GM19395 (cell line): ENCODE results near the gene TMEM94.

Source experiments
- ATAC-seq: cut with Tn5 transposase; IDR thresholded peaks from one replicate; pipeline ENCODE4 v1.9.1; 2021; ENCODE audit warnings: mild to moderate bottlenecking, moderate library complexity; ENCODE audit not compliant: unreplicated experiment

TMEM94 gene

DNA sequence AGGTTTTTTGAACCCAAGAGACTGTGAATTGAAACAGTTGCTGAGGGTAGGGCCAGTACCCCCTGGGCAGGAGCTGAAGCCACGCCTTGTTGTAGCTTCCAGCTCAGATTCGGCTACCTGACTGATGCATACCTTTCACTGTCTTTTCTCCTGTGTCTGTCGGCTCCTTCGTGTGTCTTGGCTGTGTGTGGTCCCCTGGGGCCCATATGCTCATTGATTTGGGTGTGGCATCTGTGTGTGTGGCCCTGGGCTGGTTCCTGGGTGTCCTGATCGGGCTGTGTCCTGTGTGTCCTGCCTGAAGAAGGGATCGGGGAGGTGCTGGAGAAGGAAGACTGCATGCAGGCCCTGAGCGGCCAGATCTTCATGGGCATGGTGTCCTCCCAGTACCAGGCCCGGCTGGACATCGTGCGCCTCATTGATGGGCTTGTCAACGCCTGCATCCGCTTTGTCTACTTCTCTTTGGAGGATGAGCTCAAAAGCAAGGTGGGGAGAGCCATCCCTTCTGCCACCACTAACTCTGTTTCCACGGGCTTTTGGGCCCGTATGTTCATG lies 38.0 kb downstream of the TMEM94 start:
- no peak for ATAC-seq

GRCh38 chr17:75496005-75496404 lies 39.6 kb downstream of the TMEM94 start:
- no peak for ATAC-seq

GRCh38 chr17:75498039-75498725 lies 41.7 kb downstream of the TMEM94 start:
- no peak for ATAC-seq

- ATAC-seq: no peak
Measured at GRCh38 chr17:75498726-75499213, 42.3 kb downstream of the TMEM94 start.

DNA sequence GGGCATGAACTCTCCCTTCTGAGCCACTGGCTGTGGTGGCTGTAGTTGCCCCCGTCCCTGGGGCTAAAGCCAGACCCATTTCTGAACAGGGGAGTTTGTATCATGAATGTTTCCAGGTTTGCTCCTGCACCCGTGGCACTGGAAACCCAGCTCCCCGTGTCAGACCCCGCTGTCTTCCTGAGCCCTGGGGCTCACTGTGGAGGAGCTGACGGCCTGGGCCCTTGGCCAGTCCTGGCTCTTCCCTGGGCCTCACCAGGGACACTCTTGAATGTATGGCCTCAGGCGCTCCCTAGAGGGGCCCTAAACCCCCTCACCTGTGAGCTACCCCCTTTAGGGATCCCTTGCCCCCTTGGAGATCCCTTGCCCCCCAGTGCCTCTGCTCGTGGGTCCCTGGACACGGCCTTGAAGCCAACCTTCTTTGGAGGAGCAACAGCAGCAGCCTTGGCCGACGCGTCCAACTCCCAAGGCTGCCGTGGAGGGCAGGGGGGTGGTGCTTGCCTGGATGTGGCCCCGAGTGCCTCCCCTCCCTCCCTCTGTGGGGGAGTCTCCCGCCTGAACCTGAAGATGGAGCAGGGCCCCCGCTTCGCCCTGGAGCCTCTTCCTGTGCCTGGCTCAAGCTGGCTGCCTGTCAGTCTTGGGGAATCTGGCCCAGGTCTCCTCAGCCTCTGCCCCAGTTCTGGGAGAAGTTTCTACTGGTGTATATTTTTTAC lies 43.0 kb downstream of the TMEM94 start:
- ATAC-seq: no peak

DNA sequence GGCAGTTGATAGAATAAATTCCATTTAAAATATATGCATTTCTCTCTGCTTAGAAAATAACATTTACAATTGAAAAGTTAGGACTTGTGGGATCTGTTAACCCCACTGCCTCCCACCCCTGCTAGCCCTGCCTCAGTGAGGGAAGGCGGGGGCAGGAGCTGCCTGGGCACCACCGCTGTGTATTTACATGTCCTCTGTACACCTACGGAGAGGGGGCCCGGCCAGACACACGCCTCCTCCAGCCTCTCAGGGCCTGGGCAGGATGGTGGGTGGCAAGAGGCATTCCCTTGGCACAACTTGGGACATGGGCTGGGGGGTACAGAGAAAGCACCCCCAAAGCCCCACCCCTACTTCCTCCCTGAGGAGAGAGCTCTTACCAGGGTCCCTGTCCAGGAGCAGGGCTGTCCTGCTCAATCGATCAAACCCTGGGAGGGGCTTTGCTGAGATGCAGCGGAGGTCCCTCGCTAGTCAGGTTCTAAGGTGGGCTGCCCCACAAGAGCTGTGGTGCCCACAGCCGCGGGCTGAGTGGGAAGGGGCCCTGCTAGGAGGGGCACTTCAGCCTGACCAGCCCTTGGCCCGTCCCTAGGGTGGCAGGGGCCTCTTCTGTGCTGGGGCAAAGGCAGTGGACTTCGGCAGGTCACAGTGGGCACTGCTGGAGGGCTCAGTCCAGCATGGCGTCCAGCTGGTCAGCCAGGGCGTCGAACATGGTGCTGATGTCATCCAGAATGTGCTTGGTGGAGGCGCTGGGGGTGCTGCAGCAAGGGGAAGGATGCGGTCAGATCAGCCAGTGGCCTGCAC lies 44.2 kb downstream of the TMEM94 start:
- no peak for ATAC-seq

DNA sequence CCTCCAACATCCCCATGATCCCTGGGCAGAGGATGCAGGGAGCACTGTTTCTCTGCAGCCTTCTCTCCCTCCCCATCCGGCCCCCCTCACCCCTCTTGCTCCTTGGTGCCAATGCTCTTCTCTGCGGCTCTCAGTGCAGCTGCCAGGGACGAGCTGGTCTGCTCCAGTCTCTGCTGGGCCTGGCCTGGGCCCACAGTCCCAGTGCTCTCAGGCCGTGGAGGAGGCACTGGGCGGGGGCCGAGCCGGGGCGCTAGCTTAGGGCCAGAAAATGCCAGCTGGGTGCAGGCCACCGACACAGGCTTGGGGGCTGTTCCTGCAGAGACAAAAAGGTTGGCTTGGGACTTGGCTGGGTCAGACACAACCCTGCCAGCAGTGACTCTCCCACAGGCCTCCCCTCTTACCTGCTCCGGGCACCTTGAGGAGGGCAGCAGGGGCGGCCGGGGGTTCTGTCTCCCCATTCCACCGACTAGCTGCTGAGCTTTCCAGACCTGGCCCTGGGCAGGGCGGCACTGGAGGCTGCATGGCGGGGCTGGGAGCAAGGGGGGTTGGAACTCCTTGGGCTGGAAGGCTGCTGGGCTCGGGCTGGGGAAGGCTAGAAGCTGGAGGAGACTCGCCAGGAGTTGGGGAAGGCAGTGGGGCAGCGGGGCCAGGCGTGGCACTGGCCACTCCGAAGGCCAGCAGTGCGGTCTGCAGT lies 45.1 kb downstream of the TMEM94 start:
- no peak for ATAC-seq

DNA sequence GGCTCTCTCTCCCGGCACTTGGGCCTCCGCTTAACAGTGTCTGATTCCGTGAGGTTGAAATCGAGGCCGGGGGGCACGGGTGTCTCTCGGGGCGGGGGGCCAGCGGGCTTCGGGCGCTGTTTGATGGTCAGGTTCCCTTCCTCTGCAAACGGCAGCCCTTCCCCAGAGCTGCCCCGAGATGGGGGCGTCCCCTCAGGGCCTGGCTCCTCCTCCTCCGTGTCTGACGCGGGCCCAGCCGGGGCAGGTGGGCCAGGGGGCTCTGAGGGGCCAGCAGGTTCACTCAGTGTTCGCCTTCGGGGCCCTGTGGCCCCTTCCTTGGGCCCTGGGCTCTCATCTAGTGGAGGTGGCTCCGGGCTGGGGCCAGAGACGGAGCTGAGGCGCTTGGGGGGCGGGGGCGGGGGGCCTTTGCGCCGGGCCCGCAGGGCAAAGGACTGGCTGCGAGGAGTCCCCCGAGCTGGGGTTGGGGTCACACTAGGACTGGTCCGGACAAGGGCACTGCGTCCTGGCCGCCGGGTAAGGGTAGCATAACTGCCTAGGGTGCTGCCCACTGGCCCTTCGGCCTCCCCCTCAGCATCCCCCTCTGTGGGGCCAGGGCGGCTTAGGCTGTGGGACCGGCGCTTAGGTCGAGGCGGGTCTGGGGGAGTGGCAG lies 45.8 kb downstream of the TMEM94 start:
- no peak for ATAC-seq

- ATAC-seq: no peak
Measured at GRCh38 chr17:75502721-75503329, 46.4 kb downstream of the TMEM94 start.

DNA sequence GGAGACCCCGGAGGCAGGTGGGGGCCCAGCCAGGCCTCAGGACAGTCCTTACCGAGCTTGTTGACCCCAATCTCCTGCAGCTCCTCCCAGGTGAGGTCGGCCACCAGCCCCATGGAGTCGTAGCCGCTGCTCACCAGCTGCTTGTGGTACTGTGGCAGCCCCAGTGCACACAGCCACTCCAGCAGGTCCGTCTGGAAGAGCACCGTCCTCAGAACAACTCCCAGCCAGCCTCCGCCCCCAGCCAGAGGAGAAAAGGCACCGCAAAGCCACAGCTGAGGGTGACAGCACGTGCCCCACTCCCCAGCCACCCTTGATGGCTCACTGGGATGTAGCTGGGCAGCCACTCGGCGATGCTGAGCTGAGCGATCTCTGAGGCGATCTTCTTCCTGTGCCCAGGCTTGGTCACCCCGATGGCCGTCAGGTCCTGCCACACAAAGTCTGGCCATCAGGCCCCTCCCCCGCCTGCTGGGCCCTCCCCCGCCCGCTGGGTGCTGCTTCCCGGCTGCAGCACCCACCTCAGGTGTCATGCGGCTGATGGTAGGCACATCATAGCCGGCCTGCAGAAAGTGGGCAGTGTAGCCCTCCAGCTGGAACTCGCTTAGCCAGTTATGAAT lies 47.0 kb downstream of the TMEM94 start:
- ATAC-seq: no peak

DNA sequence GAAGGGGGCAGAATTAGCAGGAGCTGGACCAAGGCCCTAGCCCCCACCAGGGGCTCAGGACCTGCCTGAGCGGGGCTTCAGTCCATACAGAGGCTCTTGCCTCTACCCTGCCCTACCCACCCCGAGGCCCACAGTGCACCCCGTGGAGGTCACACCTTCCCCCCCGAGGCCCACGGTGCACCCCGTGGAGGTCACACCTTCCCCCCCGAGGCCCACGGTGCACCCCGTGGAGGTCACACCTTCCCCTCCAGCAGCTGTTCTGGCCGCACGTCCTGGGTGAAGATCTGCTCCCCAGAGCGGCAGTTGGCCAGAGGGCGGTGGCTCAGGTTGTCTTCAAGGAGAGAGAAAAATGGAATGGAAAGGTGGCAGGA lies 47.5 kb downstream of the TMEM94 start:
- no peak for ATAC-seq

DNA sequence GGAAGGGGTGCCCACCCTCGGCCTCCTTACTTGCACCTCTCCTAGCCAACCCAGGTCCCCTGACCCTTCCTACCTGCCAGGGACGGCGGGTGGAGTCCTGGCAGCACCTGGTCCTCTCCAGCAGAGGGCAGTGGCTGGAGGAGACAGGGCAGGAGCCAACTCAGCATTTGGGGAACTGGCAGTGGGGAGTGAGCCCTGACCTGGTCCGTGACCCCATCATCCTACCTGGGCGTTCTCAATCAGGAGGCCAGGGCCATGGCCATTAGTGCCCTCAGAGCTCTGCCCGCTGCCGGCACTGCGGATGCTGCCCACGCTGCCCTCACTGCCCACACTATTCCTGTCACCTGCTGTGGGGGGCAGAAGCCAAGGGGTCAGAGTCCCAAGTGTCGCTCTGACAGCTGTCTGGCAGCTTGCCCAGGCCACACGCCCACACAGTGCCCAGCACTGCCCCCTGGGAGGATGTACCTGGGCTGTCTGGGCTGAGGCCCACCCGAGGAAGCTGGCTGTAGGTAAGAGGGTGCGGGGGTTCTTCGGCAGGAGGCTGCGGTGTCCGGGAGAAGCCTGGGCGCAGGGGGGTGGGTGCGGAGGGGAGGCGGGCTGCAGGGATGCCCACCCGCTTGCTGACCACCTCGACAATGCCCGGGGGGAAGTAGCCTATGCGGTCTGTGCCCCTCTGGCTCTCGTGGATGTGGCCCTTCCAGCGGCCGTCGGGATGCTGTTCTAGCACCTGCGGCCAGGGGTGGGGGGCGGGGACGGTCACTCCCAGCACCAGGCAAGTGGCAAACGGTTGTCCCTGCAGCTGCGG lies 48.1 kb downstream of the TMEM94 start:
- ATAC-seq: no peak

GRCh38 chr17:75505152-75505409 lies 48.6 kb downstream of the TMEM94 start:
- no peak for ATAC-seq

DNA sequence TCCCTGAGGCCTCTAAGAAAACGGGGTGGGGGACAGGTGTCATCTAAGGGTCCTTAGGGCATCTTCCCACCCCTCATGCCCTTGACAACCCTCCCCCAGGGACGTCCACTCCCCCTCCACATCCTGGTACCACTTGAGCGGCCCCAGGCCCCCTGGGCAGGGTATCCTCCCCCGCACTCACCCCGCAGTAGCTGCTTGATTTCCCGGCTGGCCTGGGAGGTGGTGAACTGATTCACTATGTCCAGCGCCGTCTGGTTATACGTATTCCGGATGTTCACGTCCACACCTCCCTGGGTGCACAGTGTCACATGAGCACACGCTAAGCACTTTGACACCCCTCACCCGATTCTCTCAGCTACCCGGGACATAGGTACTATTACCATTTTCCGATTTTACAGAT lies 49.2 kb downstream of the TMEM94 start:
- ATAC-seq: no peak

DNA sequence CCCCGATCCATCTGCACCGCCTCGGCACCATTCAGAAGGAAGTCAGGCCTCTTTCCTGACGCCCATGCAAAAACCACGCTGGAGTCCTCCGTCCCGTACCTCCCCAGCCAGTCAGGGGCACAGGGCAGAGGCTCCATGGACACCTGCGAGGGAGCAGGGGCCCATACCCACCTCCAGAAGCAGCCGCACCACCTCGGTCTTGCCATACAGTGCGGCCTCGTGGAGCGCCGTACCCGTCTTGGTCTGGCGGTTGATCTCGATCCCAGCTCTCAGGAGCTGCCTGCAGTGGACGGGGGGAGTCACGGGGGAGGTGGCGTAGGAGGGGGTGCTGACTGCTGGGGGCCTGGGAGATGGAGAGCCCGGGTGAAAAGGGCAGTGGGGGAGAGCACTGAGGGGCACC lies 49.7 kb downstream of the TMEM94 start:
- no peak for ATAC-seq

DNA sequence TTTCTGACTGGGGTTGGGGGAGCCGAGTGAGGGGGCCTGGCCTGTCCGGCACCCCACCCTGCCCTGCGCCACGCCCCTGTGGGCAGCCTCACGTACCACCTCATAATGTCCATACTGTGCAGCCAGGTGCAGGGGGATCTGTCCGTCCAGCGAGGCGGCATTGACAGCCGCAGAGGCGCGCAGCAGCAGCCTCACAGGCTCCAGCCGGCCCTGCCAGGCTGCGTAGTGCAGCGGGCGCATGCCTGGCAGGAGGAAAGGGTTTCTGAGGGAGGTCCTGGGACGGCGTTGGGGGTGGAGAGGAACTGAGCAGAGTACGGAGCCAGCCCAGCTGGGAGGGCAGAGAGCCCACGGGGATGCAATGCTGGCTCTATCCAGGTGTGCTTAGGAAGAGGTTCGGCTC lies 50.5 kb downstream of the TMEM94 start:
- no peak for ATAC-seq

DNA sequence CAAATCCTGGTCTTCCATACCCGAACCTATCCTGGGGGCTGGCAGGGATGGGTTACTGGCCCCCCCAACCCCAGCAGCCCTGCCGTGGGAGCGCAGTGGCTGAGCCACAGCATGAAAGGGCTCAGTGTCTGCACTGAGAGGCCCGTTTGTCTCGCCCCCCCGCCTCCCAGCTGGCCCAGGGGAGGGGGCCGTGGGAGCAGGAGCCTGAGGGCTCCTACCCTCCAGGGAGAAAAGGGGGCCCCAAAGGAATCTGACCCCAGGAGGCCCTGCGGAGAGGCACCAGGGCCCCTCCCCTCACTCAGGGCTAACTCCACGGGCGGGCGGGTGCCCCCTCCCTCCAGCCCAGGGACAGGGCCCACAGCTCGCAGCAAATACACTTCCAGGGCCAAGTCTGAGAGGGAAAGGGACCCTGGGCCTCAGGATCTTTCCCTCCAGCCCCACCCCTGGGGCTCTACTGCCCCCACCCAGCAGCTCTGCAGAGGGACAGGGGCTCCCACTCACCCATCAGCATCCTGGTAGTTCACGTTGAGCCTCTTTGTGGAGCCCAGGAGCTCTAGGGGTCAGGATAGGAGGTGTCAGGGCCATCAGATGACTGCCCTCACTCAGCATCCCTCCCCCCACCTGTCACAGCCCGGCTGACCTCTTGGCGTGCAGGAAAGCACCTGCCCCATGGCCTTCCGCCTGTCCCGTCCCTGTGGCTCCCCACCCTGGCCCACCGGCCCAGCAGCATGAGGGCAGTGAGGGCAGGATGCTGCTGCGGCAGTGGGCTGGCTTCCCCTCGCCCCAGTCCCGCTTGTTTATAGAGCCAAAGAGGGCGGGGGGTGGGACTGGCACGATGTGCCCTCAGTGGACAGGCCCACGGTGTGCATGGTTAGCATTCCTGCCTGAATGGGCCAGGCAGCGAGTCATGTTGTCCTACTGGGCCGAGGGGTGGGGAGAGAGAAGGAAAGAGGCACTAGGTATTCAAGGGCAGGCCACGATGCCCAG lies 51.6 kb downstream of the TMEM94 start:
- no peak for ATAC-seq

DNA sequence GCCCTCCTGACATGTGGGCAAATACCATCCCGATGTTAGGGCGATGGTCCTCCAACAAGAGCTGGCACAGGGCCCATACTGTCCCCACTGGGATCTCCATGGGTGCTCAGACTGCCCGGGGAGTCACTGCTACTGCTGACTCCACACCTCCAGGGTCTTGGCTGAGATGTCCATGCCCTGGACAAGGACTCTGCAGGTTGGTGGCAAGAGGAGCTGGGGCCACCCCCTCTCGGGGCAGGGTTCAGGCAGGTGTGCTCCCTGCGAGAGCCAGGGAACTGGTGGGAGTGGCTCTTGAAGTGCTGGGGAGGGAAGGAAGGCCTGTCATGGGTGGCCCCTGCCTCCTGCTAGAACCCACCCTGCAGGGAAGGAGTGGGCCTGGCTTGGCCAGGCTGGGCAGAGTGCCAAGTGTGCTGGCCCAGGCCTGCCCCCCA lies 52.5 kb downstream of the TMEM94 start:
- no peak for ATAC-seq
